Activated naive CD4-positive, alpha-beta T cell treated with anti-CD3 and anti-CD28 coated beads for 36 hours (primary cell): Measurements from ENCODE around the gene ABHD12B. TPM values are rescaled to one million over a fixed set of nuclear protein-coding genes. Genes with fewer than 3 reads are reported as not detected.
A peak's percentile ranks its signal among the peaks of the same experiment; 100 is the strongest.

Source experiments
- CTCF ChIA-PET: fragments of 350-600 bp; sonication (Branson Sonifier 250); formaldehyde crosslinking; loops from one replicate; lab custom pipeline; 2021; ENCODE audit warnings: antibody characterized with exemption; lab: Charles Lee
- DNase-seq: peaks from one replicate; pipeline ENCODE4 v3.0.0-alpha.2; 2020
- H3K27ac Mint-ChIP-seq: one replicate; pipeline ENCODE4 v1.8.0; 2021; ENCODE audit warnings: mild to moderate bottlenecking, mixed read lengths
- H3K27me3 Mint-ChIP-seq: one replicate; pipeline ENCODE4 v1.8.0; 2021; ENCODE audit warnings: low read depth, mixed read lengths
- H3K36me3 Mint-ChIP-seq: one replicate; pipeline ENCODE4 v1.8.0; 2021; ENCODE audit warnings: low read depth, mixed read lengths
- H3K4me1 Mint-ChIP-seq: one replicate; pipeline ENCODE4 v1.8.0; 2021; ENCODE audit warnings: low read depth, mixed read lengths
- H3K4me3 Mint-ChIP-seq: one replicate; pipeline ENCODE4 v1.8.0; 2021; ENCODE audit warnings: mild to moderate bottlenecking, moderate library complexity, mixed read lengths
- H3K9me3 Mint-ChIP-seq: one replicate; pipeline ENCODE4 v1.8.0; 2021; ENCODE audit warnings: mixed read lengths
- intact Hi-C: fragments of 100-400 bp; cut with micrococcal nuclease; formaldehyde crosslinking; loops from one replicate; pipeline ENCODE4 v1.15.1; 2023
- total RNA-seq, 2 experiments: library from RNA; stranded (reverse); gene quantifications; one replicate each; pipeline ENCODE4 v1.2.3, GENCODE V29; 2021

ABHD12B gene
- total RNA-seq, 2 experiments from 2014 or later: not detected

DNA sequence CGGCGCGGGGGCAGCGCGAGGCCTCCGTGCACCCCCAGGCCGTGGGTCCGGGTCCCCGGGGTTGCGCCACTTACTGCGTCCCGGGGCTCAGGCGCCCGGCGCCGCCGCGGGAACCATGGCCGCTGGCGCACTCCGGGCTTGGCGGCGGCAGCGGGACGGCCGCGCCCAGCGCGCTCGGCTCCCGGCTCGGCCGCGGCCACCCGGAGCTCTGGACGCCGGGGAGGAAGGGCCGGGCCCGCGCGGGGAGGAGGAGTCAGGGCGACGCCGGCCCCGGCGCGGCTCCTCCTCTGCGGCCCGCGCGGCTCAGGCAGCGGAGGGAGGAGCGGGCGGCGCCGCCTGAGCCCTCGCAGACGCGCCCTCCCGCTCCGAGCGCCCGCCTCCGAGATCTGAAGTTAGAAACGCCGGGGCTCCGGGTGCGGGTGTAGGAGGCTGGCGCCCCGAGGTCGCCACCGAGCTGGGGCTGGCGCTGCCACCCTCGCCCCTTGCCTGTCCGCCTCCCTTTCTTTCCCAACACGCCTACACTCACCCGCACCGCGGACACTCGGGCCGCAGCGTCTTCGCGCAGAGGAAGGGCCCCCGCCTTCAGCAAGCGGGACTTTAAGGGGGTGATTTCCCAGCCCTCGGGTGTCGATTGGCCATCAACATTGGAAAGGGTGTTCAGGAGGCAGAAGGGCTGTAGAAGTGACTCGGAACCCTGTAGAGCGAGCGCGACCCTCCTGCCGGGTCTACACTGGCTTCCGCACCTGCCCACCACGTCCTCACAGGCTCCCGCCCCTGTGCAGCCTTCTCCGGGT, 40.7 kb upstream of the ABHD12B start, which contains the start of gene NIN:
Gene NIN (minus strand): TSS at position 231 of the 794 bp plus-strand sequence. CDS start 9,106 bp downstream, outside the sequence.
- peak within 1 kb of the TSS; percentile 88 for H3K4me3 Mint-ChIP-seq
- intact Hi-C loops: loop anchor here (1.0 to 2.0 kb wide), 7 partner anchors 9 to 410 kb away; partner anchors contain the start of genes SAV1 and TMX1
- H3K27me3 Mint-ChIP-seq: no peaks in the 10 kb centered on the region
- CTCF ChIA-PET: interaction anchor here (2.6 to 3.1 kb wide), 2 partner anchors 10 to 29 kb away, joined by 10 to 19 read pairs; no protein-coding TSS in a partner anchor
- peaks cover 6% of the 10 kb centered on the region for H3K36me3 Mint-ChIP-seq
- no peaks in the 10 kb centered on the region for H3K9me3 Mint-ChIP-seq
- peak; percentile 69 for DNase-seq
- H3K27ac Mint-ChIP-seq: peak within 1 kb of the TSS; percentile 83
- peaks cover 62% of the 10 kb centered on the region for H3K4me1 Mint-ChIP-seq

DNA sequence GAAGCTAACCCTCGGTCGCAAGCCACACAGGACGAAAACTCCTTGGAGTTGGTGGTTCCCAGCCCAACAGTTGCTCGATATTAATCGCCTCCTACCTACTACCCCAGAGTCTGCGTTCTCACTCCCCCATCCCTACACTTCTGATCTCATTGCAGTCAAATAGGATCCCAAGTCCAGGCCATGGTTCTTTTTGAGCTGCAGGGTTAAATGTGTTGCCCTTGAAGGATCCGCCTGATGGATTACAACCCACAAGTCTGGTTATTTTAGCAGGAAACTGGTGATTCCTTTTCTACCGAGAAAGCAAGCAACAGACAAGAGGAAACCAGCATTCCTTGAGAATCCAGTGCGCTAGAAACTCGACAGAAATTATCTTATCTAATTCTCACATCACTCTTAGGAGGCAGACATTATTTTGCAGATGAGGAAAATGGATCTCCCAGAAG, 40.1 kb upstream of the ABHD12B start:
- H3K9me3 Mint-ChIP-seq: no peaks in the 10 kb centered on the region
- H3K27ac Mint-ChIP-seq: peak overlapping the region; percentile 83
- peak overlapping the region; percentile 88 for H3K4me3 Mint-ChIP-seq
- intact Hi-C loops: loop anchor here (1.0 to 2.0 kb wide), 4 partner anchors 29 to 409 kb away; partner anchors contain the start of genes SAV1 and TMX1
- peaks cover 57% of the 10 kb centered on the region for H3K4me1 Mint-ChIP-seq
- no peak for DNase-seq
- CTCF ChIA-PET: interaction anchor here (3.1 kb wide), 1 partner anchor 10 kb away, joined by 10 read pairs; no protein-coding TSS in a partner anchor
- no peaks in the 10 kb centered on the region for H3K27me3 Mint-ChIP-seq
- peaks cover 3% of the 10 kb centered on the region for H3K36me3 Mint-ChIP-seq

DNA sequence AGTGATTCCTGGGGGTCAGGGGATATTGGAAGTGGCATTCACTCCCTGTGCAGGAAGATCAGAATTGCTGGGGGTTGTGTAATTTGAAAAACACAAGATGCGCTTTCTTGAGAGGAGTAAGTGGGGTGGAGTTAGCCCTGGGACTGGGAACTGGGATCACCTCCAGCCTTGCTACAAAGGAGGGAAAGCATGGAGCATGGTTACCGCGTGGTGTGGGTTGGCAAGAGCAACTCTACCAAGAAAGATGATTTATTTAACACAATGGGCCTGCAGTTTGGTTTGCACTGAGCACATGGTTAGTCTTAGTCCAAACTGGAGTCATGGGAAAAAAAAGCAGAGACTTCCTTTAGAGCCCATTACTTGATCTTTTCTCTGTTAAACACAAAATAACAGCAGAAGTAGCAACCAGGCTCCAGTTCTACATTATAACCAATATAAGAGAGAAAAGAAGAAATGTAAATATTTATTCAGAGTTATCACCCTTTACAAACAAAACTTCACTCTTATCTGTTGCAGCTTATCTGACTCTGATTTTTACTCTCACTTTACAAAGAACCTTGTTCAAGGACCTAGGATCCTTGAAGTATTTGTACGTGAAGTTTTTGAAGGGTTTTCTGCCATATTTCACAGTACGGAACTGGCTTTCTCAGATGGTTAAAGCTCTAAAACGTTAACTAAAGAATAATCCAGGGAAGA, 38.8 kb upstream of the ABHD12B start:
- no peak overlapping the region for H3K27ac Mint-ChIP-seq
- H3K4me3 Mint-ChIP-seq: no peak overlapping the region
- no peaks in the 10 kb centered on the region for H3K36me3 Mint-ChIP-seq
- H3K4me1 Mint-ChIP-seq: peaks cover 54% of the 10 kb centered on the region
- intact Hi-C loops: no loop called here
- no peak for DNase-seq
- no peaks in the 10 kb centered on the region for H3K9me3 Mint-ChIP-seq
- CTCF ChIA-PET: interaction anchor here (0.7 to 1.2 kb wide), 2 partner anchors 27 to 292 kb away, joined by 3 to 4 read pairs; no protein-coding TSS in a partner anchor
- H3K27me3 Mint-ChIP-seq: no peaks in the 10 kb centered on the region

DNA sequence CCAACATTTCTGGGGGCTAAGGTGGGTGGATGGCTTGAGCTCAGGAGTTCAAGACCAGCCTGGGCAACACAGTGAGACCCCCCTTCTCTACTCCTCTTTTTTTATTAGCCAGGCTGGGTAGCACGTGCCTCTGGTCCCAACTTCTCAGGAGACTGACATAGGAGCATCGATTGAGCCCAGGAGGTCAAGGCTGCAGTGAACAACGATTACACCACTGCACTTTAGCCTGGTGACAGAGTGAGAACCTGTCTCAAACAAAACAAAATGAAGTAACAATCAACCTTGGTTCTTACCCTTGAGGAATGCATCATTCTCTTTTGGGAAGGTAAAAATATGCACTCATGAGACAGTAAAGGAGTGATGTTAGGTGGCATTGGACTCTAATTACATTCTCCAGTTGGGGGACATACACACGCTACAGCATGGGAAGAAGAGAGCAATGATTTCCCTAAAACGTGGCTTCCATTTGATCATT, 37.0 kb upstream of the ABHD12B start:
- no peak for DNase-seq
- H3K9me3 Mint-ChIP-seq: no peaks in the 10 kb centered on the region
- H3K36me3 Mint-ChIP-seq: no peaks in the 10 kb centered on the region
- intact Hi-C loops: no loop called here
- H3K27me3 Mint-ChIP-seq: no peaks in the 10 kb centered on the region
- peaks cover 53% of the 10 kb centered on the region for H3K4me1 Mint-ChIP-seq
- H3K4me3 Mint-ChIP-seq: no peak overlapping the region
- no peak overlapping the region for H3K27ac Mint-ChIP-seq
- CTCF ChIA-PET: no interaction called here

DNA sequence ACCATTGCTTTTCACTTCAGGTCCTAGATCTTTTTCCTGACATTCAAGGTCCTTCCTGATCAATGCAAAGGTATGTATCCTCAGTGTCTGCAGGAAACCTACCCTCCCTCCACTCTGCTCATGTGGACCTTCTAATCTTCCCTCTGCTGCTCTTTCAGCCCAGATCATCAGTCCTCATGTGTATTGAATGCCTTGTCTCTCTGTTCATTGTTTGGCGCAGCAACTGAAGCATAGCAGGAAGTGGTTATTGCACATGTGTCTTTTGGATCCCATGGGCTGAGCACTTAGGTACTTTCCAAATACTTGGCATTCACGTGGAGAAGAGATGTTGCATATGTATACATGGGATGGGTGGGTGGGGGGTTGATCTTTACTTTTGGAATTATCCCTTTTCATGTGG, 36.6 kb upstream of the ABHD12B start:
- peaks cover 53% of the 10 kb centered on the region for H3K4me1 Mint-ChIP-seq
- intact Hi-C loops: no loop called here
- H3K9me3 Mint-ChIP-seq: no peaks in the 10 kb centered on the region
- H3K36me3 Mint-ChIP-seq: no peaks in the 10 kb centered on the region
- no peaks in the 10 kb centered on the region for H3K27me3 Mint-ChIP-seq
- peak overlapping the region; percentile 5 for H3K4me3 Mint-ChIP-seq
- H3K27ac Mint-ChIP-seq: no peak overlapping the region
- peak; percentile 57 for DNase-seq
- CTCF ChIA-PET: interaction anchor here (1.5 kb wide), 1 partner anchor 24 kb away, joined by 4 read pairs; no protein-coding TSS in a partner anchor

DNA sequence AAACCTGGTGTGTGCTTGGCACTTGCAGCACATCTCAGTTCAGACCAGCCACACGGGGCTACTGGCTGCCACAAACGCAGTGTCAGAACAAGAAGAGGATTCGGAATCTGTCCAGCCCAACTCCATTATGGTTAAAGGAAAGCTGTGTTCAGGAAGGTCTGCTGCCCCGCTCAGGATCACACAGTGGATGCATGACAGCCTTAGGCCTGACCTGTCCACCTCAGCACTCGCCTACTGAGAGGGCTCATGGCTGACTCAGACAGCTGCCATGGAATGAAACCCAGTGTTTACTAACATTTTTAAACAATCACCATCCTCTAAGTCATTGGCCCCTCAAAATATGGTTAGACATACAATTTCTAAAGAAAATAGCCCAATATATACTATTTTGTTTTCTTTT, 35.3 kb upstream of the ABHD12B start:
- intact Hi-C loops: no loop called here
- H3K4me3 Mint-ChIP-seq: no peak overlapping the region
- CTCF ChIA-PET: interaction anchor here (1.1 to 1.5 kb wide), 2 partner anchors 22 to 50 kb away, joined by 3 to 4 read pairs; no protein-coding TSS in a partner anchor
- DNase-seq: no peak
- peaks cover 52% of the 10 kb centered on the region for H3K4me1 Mint-ChIP-seq
- H3K27ac Mint-ChIP-seq: no peak overlapping the region
- no peaks in the 10 kb centered on the region for H3K27me3 Mint-ChIP-seq
- H3K9me3 Mint-ChIP-seq: no peaks in the 10 kb centered on the region
- H3K36me3 Mint-ChIP-seq: no peaks in the 10 kb centered on the region

DNA sequence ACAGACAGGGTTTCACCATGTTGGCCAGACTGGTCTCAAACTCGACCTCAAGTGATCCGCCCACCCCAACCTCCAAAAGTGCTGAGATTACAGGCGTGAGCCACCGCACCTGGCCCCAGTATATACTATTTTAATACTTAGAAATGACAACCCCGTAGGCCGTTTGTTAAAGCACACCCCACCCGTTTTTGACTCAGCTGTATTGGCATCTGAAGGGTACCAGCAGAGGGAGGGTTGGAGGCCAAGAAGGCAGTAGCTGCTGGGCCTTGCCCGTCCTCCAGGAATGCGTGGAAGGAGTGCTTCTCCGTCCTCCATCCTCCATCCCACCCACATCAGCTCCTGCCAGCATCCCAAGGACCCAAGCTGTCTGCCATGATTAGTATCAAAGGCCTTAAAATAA, 34.6 kb upstream of the ABHD12B start:
- H3K27ac Mint-ChIP-seq: no peak overlapping the region
- H3K4me1 Mint-ChIP-seq: peaks cover 46% of the 10 kb centered on the region
- DNase-seq: no peak
- CTCF ChIA-PET: interaction anchor here (1.1 kb wide), 1 partner anchor 51 kb away, joined by 3 read pairs; no protein-coding TSS in a partner anchor
- H3K4me3 Mint-ChIP-seq: no peak overlapping the region
- H3K27me3 Mint-ChIP-seq: no peaks in the 10 kb centered on the region
- intact Hi-C loops: no loop called here
- H3K9me3 Mint-ChIP-seq: no peaks in the 10 kb centered on the region
- H3K36me3 Mint-ChIP-seq: no peaks in the 10 kb centered on the region

DNA sequence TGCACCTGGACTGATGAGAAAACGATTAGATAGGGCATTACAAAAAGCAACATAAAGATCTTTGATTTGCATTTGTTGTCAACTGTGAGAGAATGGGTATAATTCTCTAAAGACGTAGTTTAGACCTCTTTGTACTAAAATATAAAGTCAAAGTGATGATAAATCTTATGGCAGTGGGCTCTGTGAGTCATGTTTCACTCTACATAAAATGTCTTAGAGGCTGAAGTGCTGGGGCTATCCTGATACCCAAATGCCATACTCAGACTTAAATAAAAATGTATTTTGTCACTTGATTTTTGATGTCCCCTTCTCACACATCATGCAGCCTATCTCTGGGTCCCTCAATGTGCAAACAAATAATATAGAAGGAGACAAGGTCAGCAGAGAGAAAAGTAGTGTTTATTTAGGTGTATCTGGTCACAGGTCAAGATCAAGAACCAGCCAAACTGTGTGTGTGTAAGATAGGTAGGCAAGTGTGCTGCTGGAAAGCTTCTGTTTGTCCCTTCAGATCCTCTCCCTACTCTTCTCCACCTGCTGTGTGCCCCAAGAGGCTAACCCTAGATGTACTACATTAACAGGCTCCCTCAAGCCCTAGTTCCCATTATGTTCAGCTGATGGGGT, 33.9 kb upstream of the ABHD12B start:
- intact Hi-C loops: no loop called here
- no peak overlapping the region for H3K27ac Mint-ChIP-seq
- CTCF ChIA-PET: interaction anchor here (2.7 kb wide), 1 partner anchor 22 kb away, joined by 13 read pairs; no protein-coding TSS in a partner anchor
- H3K36me3 Mint-ChIP-seq: no peaks in the 10 kb centered on the region
- H3K4me1 Mint-ChIP-seq: peaks cover 39% of the 10 kb centered on the region
- H3K9me3 Mint-ChIP-seq: no peaks in the 10 kb centered on the region
- no peaks in the 10 kb centered on the region for H3K27me3 Mint-ChIP-seq
- DNase-seq: no peak
- H3K4me3 Mint-ChIP-seq: no peak overlapping the region

DNA sequence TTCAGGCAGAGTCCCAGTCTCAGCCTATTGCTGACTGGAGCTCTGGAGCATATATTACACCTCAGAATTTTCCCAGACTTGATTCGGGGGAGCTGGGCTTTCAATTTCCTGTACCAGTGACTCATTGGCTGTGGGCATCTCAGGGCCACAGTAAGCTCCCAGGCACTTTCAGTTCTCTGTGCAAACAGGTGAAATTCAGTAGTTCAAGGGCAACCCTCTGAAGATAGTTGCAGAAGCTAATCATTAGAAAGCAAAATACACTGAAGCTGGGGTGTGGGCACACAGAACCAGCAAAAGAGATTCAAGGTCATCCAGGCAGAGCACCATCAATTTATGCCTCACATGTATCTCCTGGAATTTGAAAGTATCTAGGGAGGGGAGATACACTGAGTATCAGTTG, 32.8 kb upstream of the ABHD12B start:
- no peaks in the 10 kb centered on the region for H3K27me3 Mint-ChIP-seq
- no peaks in the 10 kb centered on the region for H3K9me3 Mint-ChIP-seq
- no peaks in the 10 kb centered on the region for H3K36me3 Mint-ChIP-seq
- CTCF ChIA-PET: interaction anchor here (0.6 to 2.7 kb wide), 4 partner anchors 15 to 1408 kb away, joined by 3 to 13 read pairs (median 4); no protein-coding TSS in a partner anchor
- H3K27ac Mint-ChIP-seq: no peak overlapping the region
- intact Hi-C loops: no loop called here
- H3K4me3 Mint-ChIP-seq: no peak overlapping the region
- H3K4me1 Mint-ChIP-seq: peaks cover 31% of the 10 kb centered on the region
- peak; percentile 35 for DNase-seq

DNA sequence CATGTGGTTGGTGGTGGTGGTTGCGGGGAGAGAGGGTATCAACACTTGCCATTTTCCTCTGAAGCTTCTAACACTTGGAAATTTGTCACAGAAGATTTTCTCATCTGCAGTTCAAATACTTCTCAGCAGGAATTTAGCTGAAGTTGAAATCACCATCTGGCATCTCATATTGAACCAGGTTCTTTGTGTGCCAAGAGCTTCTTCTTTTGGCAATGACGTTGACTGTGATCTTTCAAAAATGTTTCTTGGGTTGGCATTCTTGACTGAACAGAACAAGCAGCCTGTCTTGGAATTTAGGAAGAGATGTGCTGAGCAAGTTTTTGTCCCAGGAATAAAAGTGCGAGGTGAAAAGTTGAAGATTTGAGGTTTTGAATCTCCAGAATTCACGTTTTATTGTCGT, 32.2 kb upstream of the ABHD12B start:
- no peaks in the 10 kb centered on the region for H3K9me3 Mint-ChIP-seq
- H3K4me1 Mint-ChIP-seq: peaks cover 27% of the 10 kb centered on the region
- CTCF ChIA-PET: interaction anchor here (0.6 to 2.7 kb wide), 4 partner anchors 15 to 64 kb away, joined by 3 to 13 read pairs (median 6); no protein-coding TSS in a partner anchor
- H3K27me3 Mint-ChIP-seq: no peaks in the 10 kb centered on the region
- no peaks in the 10 kb centered on the region for H3K36me3 Mint-ChIP-seq
- no peak overlapping the region for H3K4me3 Mint-ChIP-seq
- intact Hi-C loops: no loop called here
- no peak for DNase-seq
- no peak overlapping the region for H3K27ac Mint-ChIP-seq

DNA sequence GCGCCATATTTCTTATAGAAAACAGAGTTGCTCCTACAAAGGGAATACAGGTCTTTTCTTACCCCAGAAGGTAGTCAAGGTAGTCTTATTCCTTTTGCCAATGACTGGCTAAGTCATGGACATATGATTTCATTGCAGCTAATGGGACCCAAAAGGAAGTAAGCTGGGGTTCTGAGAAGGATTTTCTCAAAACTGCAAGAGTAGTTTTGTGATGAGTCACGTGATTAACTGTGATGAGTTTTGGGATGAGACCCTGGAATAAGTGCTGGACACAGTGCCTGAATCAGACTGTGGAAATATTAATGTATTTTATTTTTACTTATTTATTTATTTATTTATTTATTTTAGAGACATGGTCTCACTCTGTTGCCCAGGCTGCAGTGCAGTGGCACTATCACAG, 27.5 kb upstream of the ABHD12B start:
- Mint-ChIP-seq H3K36me3 (no peaks in the 10 kb centered on the region), H3K4me3 (no peak overlapping the region), H3K27ac (no peak overlapping the region), H3K4me1 (no peaks in the 10 kb centered on the region), H3K9me3 (no peaks in the 10 kb centered on the region), H3K27me3 (no peaks in the 10 kb centered on the region)
- DNase-seq: no peak
- CTCF ChIA-PET: no interaction called here
- intact Hi-C loops: no loop called here
